ENCODE measurements around the gene PSMD10. TPM values are rescaled to one million over a fixed set of nuclear protein-coding genes. Genes with fewer than 3 reads are reported as not detected.

The PSMD10 gene
- 62.9 to 63.8 TPM (median 63.5 TPM) in 3 replicates for total RNA-seq

GRCh38 chrX:108091264-108091877, at the start of gene PSMD10, which contains the start of gene ATG4A:
TSS of gene PSMD10 (minus strand) at chrX:108091542. CDS start at chrX:108091520, 22 bp downstream.
TSS of gene ATG4A (plus strand) at chrX:108091778. CDS start at chrX:108091827, 49 bp downstream.
- no peak within 1 kb of the TSS for H3K4me3 Mint-ChIP-seq
- no peaks in the 10 kb centered on the region for H3K27me3 Mint-ChIP-seq (ENCODE audit: low read depth)
- H3K36me3 Mint-ChIP-seq = peaks cover 8% of the 10 kb centered on the region
- peaks cover 14% of the 10 kb centered on the region for H3K4me1 Mint-ChIP-seq
- H3K27ac Mint-ChIP-seq = no peak within 1 kb of the TSS
- peak; percentile 82 to 92 for DNase-seq (ENCODE audit: low spot score in 2 of 2, unreplicated experiment in 2 of 2)
- H3K9me3 Mint-ChIP-seq = no peaks in the 10 kb centered on the region
- TF ChIP-seq CTCF (IDR thresholded peaks at IDR 0.05; ENCODE audit: unreplicated experiment) = no peak

- TF ChIP-seq CTCF (IDR thresholded peaks at IDR 0.05; ENCODE audit: unreplicated experiment) = no peak
- Mint-ChIP-seq H3K4me3 (no peak overlapping the region), H3K9me3 (no peaks in the 10 kb centered on the region), H3K4me1 (no peaks in the 10 kb centered on the region), H3K27ac (no peak overlapping the region), H3K36me3 (peaks cover 16% of the 10 kb centered on the region), H3K27me3 (ENCODE audit: low read depth) (no peaks in the 10 kb centered on the region)
- no peak for DNase-seq (ENCODE audit: low spot score in 2 of 2, unreplicated experiment in 2 of 2)
Observed at GRCh38 chrX:108138814-108139702, 47.7 kb upstream of the PSMD10 start.

- no peak for TF ChIP-seq CTCF (IDR thresholded peaks at IDR 0.05; ENCODE audit: unreplicated experiment)
- no peak overlapping the region for H3K4me3 Mint-ChIP-seq
- DNase-seq (ENCODE audit: low spot score in 2 of 2, unreplicated experiment in 2 of 2) = no peak
- no peaks in the 10 kb centered on the region for H3K27me3 Mint-ChIP-seq (ENCODE audit: low read depth)
- H3K36me3 Mint-ChIP-seq = peaks cover 12% of the 10 kb centered on the region
- no peaks in the 10 kb centered on the region for H3K9me3 Mint-ChIP-seq
- H3K27ac Mint-ChIP-seq = no peak overlapping the region
- no peaks in the 10 kb centered on the region for H3K4me1 Mint-ChIP-seq
Observed at GRCh38 chrX:108134724-108135123, 43.4 kb upstream of the PSMD10 start.

- Mint-ChIP-seq H3K9me3 (no peaks in the 10 kb centered on the region), H3K4me1 (no peaks in the 10 kb centered on the region), H3K27ac (no peak overlapping the region), H3K27me3 (ENCODE audit: low read depth) (no peaks in the 10 kb centered on the region), H3K36me3 (peaks cover 7% of the 10 kb centered on the region), H3K4me3 (no peak overlapping the region)
- DNase-seq (ENCODE audit: low spot score in 2 of 2, unreplicated experiment in 2 of 2) = no peak
- TF ChIP-seq CTCF (IDR thresholded peaks at IDR 0.05; ENCODE audit: unreplicated experiment) = no peak
Observed at GRCh38 chrX:108132876-108133275, 41.5 kb upstream of the PSMD10 start.

- H3K9me3 Mint-ChIP-seq = no peaks in the 10 kb centered on the region
- no peaks in the 10 kb centered on the region for H3K27me3 Mint-ChIP-seq (ENCODE audit: low read depth)
Observed at GRCh38 chrX:108132034-108132433, 40.7 kb upstream of the PSMD10 start.

More at GRCh38 chrX:108132034-108132433, 40.7 kb upstream of the PSMD10 start:
- no peak for TF ChIP-seq CTCF (IDR thresholded peaks at IDR 0.05; ENCODE audit: unreplicated experiment)
- H3K4me1 Mint-ChIP-seq = no peaks in the 10 kb centered on the region
- DNase-seq (ENCODE audit: low spot score in 2 of 2, unreplicated experiment in 2 of 2) = no peak
- peaks cover 7% of the 10 kb centered on the region for H3K36me3 Mint-ChIP-seq
- no peak overlapping the region for H3K27ac Mint-ChIP-seq
- no peak overlapping the region for H3K4me3 Mint-ChIP-seq
